GM12891 (cell line): ENCODE data around the gene CITED1.

Experiments used
- PAX5 ChIP-seq: IDR thresholded peaks from 2 replicates; pipeline ENCODE4 v1.6.1; 2011; ENCODE audit warnings: low read length, moderate library complexity, mild to moderate bottlenecking; ENCODE audit not compliant: insufficient read depth, severe bottlenecking
- POLR2A ChIP-seq: IDR thresholded peaks from 2 replicates; pipeline ENCODE4 v1.6.1; 2011; ENCODE audit warnings: low read depth, low read length, control low read depth
- POLR2AphosphoS5 ChIP-seq: IDR thresholded peaks from 2 replicates; pipeline ENCODE4 v1.6.1; 2011; ENCODE audit warnings: low read depth, low read length, control low read depth
- SPI1 ChIP-seq: IDR thresholded peaks from 2 replicates; pipeline ENCODE4 v1.6.1; 2011; ENCODE audit warnings: low read depth, low read length, control low read depth
- TAF1 ChIP-seq: IDR thresholded peaks from 2 replicates; pipeline ENCODE4 v1.6.1; 2011; ENCODE audit warnings: low read depth, low read length, control low read depth

DNA sequence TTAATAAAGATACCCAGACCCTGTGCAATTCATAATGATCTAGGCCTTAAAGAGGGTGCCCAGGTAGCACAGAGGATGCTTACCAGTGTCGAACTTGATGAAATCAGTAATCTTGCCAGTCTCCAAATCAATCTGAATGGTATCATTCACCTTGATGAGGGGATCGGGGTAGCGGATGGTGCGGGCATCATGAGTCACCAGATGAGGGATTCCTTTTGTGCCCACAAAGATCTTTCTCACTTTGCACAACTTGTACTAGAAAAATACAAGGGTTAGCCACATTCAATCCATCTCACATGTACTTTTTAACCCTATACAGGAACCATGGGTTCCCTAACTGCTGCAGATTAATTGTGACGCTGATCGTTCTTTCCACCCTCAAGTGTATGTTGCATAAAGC, 32.0 kb downstream of the CITED1 start:
- no peak for TF ChIP-seq TAF1
- TF ChIP-seq POLR2A = no peak
- TF ChIP-seq POLR2AphosphoS5 = no peak
- no peak for TF ChIP-seq PAX5
- TF ChIP-seq SPI1 = no peak
